Body of pancreas (tissue), 4 donors: ENCODE measurements around the gene MYRFL. TPM values are rescaled to one million over a fixed set of nuclear protein-coding genes. Genes with fewer than 3 reads are reported as not detected.

Experiments used
- ATAC-seq: fragments of 150-250 bp; one replicate; pipeline ENCODE4 v1.9.1; 2016
- DNase-seq, 4 donors: peaks; one replicate each; pipeline ENCODE4 v3.0.0-alpha.2; 2019
- H3K27ac ChIP-seq, 4 donors: fragments of 200-600 bp; sonication (generic); 1 replicate in 3 of 4; 2 replicates in 1 of 4; pipeline versions ENCODE4 v1.5.1 to v1.6.1; 2016 to 2019; ENCODE audit warnings: mild to moderate bottlenecking in 1 of 4, mixed read lengths in 1 of 4, moderate library complexity in 1 of 4
- H3K27me3 ChIP-seq, 2 donors: fragments of 200-600 bp; sonication (generic); one replicate each; pipeline ENCODE4 v1.6.0; 2016; ENCODE audit warnings: mild to moderate bottlenecking in 1 of 2
- H3K36me3 ChIP-seq, 2 donors: fragments of 200-600 bp; sonication (generic); replicated peaks in 1 of 2; 2 replicates each; pipeline ENCODE4 v1.5.1; 2016; ENCODE audit warnings: low read depth in 2 of 2; ENCODE audit not compliant: insufficient read depth in 1 of 2
- H3K4me1 ChIP-seq: fragments of 200-600 bp; sonication (generic); one replicate; pipeline ENCODE4 v1.6.0; 2016
- H3K4me3 ChIP-seq, 2 donors: fragments of 200-600 bp; sonication (generic); 1 replicate in 1 of 2; 2 replicates in 1 of 2; pipeline ENCODE4 v1.5.1; 2016 to 2019
- H3K9me3 ChIP-seq, 3 donors: fragments of 200-600 bp; sonication (generic); 1 replicate in 2 of 3; 2 replicates in 1 of 3; pipeline ENCODE4 v1.5.1; 2016
- POLR2A ChIP-seq, 3 donors: fragments of 450-650 bp; IDR thresholded peaks; one replicate each; pipeline ENCODE4 v1.6.1; 2016; ENCODE audit warnings: antibody characterized with exemption in 3 of 3, mild to moderate bottlenecking in 2 of 3
- WGBS, 2 donors: methylation state at CpG; one replicate each; pipeline ENCODE4 v1.1.5; 2017; 5-methylcytosine and 5-hydroxymethylcytosine counted together
- intact Hi-C: fragments of 100-400 bp; cut with DNase I; formaldehyde crosslinking; loops from one replicate; pipeline ENCODE4 v1.15.1; 2023
- total RNA-seq, 2 donors: library from RNA; depleted of rRNA; stranded (reverse); fragments of >200 nt; gene quantifications; one replicate each; pipeline ENCODE4 v1.1.0, GENCODE V29; 2016
- TF ChIP-seq, protein P1 (sequence below), 7 experiments: fragments of 450-650 bp in 4 of 7; fragments of 200-600 bp in 3 of 7; sonication (generic) in 3 of 7; IDR thresholded peaks; one replicate each; pipeline ENCODE4 v1.5.1; 2016 to 2019; ENCODE audit warnings: antibody characterized with exemption in 7 of 7

MYRFL gene
- total RNA-seq, 2 donors from 2014 or later, result under 0.01 to 0.52 TPM

DNA sequence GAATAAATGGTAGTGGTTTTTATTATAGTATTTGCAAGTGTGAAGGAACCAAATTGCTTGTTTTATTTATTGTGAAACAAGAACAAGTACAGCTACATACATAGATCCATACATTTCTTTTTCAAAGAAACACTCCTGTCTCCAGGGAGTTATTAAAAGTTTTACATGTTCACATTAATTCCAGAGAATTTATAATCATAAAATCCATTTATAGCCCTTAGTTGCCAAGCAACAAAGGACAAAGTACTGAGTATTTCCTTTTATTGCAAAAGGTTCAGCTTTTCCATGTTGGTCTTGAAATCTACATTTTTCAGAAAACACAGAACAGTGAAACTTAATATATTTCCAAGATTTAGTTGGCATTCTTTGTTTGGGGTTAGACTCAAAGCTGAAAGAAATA is 9.5 kb downstream of the MYRFL start:
- DNase-seq (no peak), ATAC-seq (no peak)
- H3K27me3 ChIP-seq, result no peaks in the 10 kb centered on the region
- H3K9me3 ChIP-seq, result no peaks in the 10 kb centered on the region
- H3K4me1 ChIP-seq, result peaks cover 33% of the 10 kb centered on the region
- intact Hi-C loops, result no loop called here
- no peaks in the 10 kb centered on the region for H3K36me3 ChIP-seq
- H3K4me3 ChIP-seq, result no peak overlapping the region
- H3K27ac ChIP-seq, result peak overlapping the region in 3 of 4 donors; percentile 7 to 24 (median 17)
- TF ChIP-seq, protein P1, sequence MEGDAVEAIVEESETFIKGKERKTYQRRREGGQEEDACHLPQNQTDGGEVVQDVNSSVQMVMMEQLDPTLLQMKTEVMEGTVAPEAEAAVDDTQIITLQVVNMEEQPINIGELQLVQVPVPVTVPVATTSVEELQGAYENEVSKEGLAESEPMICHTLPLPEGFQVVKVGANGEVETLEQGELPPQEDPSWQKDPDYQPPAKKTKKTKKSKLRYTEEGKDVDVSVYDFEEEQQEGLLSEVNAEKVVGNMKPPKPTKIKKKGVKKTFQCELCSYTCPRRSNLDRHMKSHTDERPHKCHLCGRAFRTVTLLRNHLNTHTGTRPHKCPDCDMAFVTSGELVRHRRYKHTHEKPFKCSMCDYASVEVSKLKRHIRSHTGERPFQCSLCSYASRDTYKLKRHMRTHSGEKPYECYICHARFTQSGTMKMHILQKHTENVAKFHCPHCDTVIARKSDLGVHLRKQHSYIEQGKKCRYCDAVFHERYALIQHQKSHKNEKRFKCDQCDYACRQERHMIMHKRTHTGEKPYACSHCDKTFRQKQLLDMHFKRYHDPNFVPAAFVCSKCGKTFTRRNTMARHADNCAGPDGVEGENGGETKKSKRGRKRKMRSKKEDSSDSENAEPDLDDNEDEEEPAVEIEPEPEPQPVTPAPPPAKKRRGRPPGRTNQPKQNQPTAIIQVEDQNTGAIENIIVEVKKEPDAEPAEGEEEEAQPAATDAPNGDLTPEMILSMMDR (IDR thresholded peaks at IDR 0.05), result no peak
- TF ChIP-seq POLR2A (IDR thresholded peaks at IDR 0.05), result no peak

DNA sequence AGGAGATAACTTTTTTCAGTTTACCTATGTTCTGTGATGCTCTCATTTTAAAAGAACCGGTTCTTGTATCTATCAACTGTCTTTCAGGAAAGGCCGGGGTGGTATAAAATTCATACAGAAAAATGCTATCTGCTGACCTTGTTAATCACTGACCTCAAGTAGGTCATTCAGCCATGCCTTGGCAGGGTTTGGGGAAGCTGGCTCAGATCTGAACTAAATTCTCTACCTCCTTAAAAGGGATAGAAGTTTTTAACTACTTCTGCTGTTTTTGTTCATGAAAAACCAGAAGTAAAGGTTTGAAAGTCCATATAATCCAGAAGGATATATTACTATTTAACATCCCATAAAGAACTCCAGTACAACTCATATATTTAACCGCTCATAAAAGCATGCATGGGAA is 10.1 kb downstream of the MYRFL start:
- 35 to 46% methylated on average over 3 of the region's 3 CpGs for WGBS, 2 donors
- Histone ChIP-seq H3K27ac (peak overlapping the region in 3 of 4 donors; percentile 7 to 24 (median 17)), H3K27me3 (no peaks in the 10 kb centered on the region), H3K4me1 (peaks cover 35% of the 10 kb centered on the region), H3K9me3 (no peaks in the 10 kb centered on the region), H3K4me3 (no peak overlapping the region), H3K36me3 (no peaks in the 10 kb centered on the region)
- intact Hi-C loops, result no loop called here
- TF ChIP-seq, protein P1 (IDR thresholded peaks at IDR 0.05), result no peak
- TF ChIP-seq POLR2A (IDR thresholded peaks at IDR 0.05), result no peak
- peak; percentile 47 for ATAC-seq
- peak in 1 of 4 donors; percentile 13 for DNase-seq

DNA sequence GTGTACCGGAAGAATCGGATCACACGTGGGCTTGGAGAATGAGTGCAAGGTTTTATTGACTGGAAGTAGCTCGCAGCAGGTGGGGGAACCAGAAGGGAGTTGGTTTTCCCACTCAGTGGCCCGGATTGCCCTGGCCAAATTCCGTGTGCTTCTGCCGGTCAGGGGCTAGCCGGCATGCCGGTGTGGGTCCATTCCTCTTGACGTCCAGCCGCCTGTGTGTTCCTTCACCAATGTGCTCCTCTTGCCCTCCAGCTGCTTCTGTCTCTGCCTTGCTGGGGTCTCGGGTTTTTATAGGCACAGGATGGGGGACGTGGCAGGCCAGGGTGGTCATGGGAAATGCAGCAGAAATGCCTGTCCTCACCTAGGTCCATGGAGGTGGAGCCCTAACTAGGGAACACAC is 11.0 kb downstream of the MYRFL start:
- peaks cover 41% of the 10 kb centered on the region for H3K4me1 ChIP-seq

DNA sequence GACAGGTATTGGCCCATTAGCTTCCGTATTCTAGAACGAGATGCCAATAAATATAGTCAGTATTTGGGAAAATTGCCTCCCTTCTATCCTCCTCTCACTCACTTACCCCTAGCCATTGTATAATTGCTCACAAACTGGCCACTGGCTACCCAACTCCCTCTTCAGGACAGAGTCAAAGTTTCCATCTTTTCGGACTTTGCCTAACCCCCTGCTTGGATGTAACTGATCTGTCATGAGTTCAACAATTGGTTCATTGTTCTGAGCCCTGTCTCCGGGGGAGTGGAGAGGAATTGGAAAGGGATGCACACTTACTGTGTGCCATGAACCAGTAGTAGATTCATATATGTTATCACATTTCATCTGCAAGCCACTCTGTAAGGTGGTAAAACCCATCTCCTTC is 12.2 kb downstream of the MYRFL start:
- no peak for TF ChIP-seq POLR2A (IDR thresholded peaks at IDR 0.05)
- TF ChIP-seq, protein P1 (IDR thresholded peaks at IDR 0.05), result no peak
- H3K4me3 ChIP-seq, result no peak overlapping the region
- H3K9me3 ChIP-seq, result no peaks in the 10 kb centered on the region
- 59 to 67% methylated on average over 4 of the region's 4 CpGs for WGBS, 2 donors
- intact Hi-C loops, result no loop called here
- H3K27ac ChIP-seq, result peak overlapping the region in 3 of 4 donors; percentile 44 to 61 (median 60)
- ATAC-seq (no peak), DNase-seq (no peak)
- peaks cover 41% of the 10 kb centered on the region for H3K4me1 ChIP-seq
- H3K36me3 ChIP-seq, result no peaks in the 10 kb centered on the region
- no peaks in the 10 kb centered on the region for H3K27me3 ChIP-seq

More for the DNA sequence above, 11.0 kb downstream of the MYRFL start:
- TF ChIP-seq, protein P1 (IDR thresholded peaks at IDR 0.05), result no peak
- TF ChIP-seq POLR2A (IDR thresholded peaks at IDR 0.05), result no peak
- H3K4me3 ChIP-seq, result no peak overlapping the region
- no peak for ATAC-seq
- H3K36me3 ChIP-seq, result no peaks in the 10 kb centered on the region
- H3K27me3 ChIP-seq, result no peaks in the 10 kb centered on the region
- intact Hi-C loops, result no loop called here
- 80 to 85% methylated on average over 13 of the region's 13 CpGs for WGBS, 2 donors
- DNase-seq, result no peak
- peak overlapping the region in 2 of 4 donors; percentile 60 to 61 for H3K27ac ChIP-seq
- H3K9me3 ChIP-seq, result no peaks in the 10 kb centered on the region

DNA sequence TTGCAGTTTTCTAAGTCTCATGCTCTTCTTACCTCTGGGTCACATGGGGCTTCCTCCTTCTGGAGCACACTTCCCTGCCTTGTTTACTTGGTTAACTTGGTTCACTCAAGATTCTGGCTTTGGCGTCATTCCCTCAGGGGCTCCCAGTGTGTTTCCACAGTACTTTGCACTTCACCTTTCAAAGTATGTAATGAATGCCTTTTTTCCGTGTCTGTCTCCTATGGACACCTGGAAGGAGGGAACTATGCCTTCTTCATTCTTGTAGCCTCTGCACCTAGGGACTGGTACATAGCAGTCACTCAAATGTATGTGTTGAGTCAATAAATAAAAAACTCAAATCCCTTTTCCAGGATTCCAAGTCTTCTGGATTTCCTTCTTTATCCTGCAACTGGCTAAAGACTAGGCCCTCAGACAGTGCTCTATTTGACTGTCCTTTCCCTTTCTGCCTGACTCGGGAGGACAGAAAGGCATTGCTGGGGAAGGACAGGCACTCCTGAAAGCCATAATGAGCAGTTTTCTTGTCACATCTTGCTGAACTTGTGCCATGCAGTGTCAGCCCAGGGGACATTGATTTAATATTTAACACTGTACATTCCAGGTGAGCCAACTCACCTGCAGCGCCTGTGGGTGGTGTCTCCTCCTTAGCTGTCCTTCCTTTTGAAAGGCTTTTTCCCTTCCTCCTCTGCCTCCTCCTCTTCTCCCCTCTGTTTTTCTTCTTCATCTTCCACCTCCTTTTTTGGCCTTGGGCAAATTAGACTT is 12.8 kb downstream of the MYRFL start:
- TF ChIP-seq POLR2A (IDR thresholded peaks at IDR 0.05), result no peak
- TF ChIP-seq, protein P1 (IDR thresholded peaks at IDR 0.05), result no peak
- peak; percentile 39 for ATAC-seq
- Histone ChIP-seq H3K4me3 (no peak overlapping the region), H3K27me3 (no peaks in the 10 kb centered on the region), H3K27ac (peak overlapping the region in 3 of 4 donors; percentile 44 to 61 (median 60)), H3K4me1 (peaks cover 41% of the 10 kb centered on the region), H3K36me3 (no peaks in the 10 kb centered on the region), H3K9me3 (no peaks in the 10 kb centered on the region)
- DNase-seq, result peak in 1 of 4 donors; percentile 8
- intact Hi-C loops, result no loop called here
- 29 to 34% methylated on average over 4 of the region's 4 CpGs for WGBS, 2 donors
